Tibial artery (tissue), 4 donors: Measurements from ENCODE around the gene TGFBR3.
"Not testable (repeated sequence)": the region's sequence is repeated elsewhere in the genome, so short reads cannot be mapped to it uniquely, and the experiment has no call there.

Source experiments
- DNase-seq, 2 donors: peaks; one replicate each; pipeline ENCODE4 v3.0.0-alpha.2; 2019
- H3K27ac ChIP-seq, 2 donors: fragments of 200-600 bp; sonication (generic) in 1 of 2; 1 replicate in 1 of 2; 2 replicates in 1 of 2; pipeline ENCODE4 v1.5.1; 2018 to 2019; ENCODE audit warnings: mild to moderate bottlenecking in 1 of 2
- H3K27me3 ChIP-seq, 2 donors: fragments of 200-600 bp; sonication (generic) in 1 of 2; one replicate each; pipeline versions ENCODE4 v1.5.1 to v1.6.0; 2016 to 2019
- H3K36me3 ChIP-seq, 3 donors: fragments of 200-600 bp; sonication (generic) in 2 of 3; one replicate each; pipeline ENCODE4 v1.5.1; 2016 to 2019; ENCODE audit warnings: mild to moderate bottlenecking in 2 of 3
- H3K4me1 ChIP-seq, 4 donors: fragments of 200-600 bp; sonication (generic) in 2 of 4; 1 replicate in 3 of 4; 2 replicates in 1 of 4; pipeline ENCODE4 v1.5.1; 2016 to 2019
- H3K4me3 ChIP-seq, 2 donors: fragments of 200-600 bp; sonication (generic) in 1 of 2; 1 replicate in 1 of 2; 2 replicates in 1 of 2; pipeline ENCODE4 v1.5.1; 2018 to 2019; ENCODE audit warnings: mild to moderate bottlenecking in 2 of 2
- H3K9me3 ChIP-seq, 3 donors: fragments of 200-600 bp; sonication (generic) in 1 of 3; one replicate each; pipeline ENCODE4 v1.5.1; 2016 to 2019
- intact Hi-C: fragments of 100-400 bp; cut with DNase I; formaldehyde crosslinking; loops from one replicate; pipeline ENCODE4 v1.15.0; 2023; ENCODE audit warnings: low total_unique reads
- TF ChIP-seq, protein P1 (sequence below), 2 experiments: fragments of 200-600 bp in 1 of 2; fragments of 450-650 bp in 1 of 2; IDR thresholded peaks; one replicate each; pipeline ENCODE4 v1.5.1; 2017 to 2019; ENCODE audit warnings: antibody characterized with exemption in 2 of 2, mild to moderate bottlenecking in 1 of 2, moderate library complexity in 1 of 2

The TGFBR3 gene

DNA sequence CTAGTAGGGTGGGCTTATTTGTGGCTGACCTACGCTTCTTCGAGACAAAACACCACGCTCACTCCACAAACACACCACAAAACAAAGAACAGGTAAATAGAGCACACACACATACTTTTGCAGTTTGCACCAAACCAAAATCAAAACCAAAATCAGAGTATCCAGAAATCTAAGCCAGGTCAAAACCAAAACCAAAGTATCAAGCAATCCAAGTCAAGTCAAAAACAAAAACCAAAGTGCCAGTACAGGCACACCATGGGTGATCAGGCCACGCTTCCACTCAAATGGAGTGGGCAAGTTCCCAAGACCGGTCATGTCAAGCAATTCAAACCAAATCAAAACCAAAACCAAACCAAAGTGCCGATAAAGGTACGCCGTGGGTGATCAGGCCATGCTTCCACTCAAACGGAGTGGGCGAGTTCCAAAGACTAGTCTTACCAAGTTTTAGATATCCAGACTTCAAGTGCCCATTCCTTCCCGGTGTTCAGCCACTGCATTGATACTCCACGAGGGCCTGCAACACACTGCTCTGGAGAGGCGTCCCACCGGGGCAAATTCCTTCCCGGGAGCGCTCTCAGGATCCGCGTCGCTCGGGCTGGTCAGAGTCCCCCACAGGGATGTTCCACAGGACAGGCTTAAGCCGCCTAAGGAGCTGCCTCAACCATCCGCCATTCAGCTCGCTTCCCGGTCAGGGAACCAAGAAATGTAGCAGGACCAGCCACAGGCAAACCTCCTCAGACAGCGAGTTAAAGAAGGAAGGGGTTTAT is 216.2 kb downstream of the TGFBR3 start:
- intact Hi-C loops, result no loop called here
- Histone ChIP-seq H3K4me3 (no peak overlapping the region), H3K27ac (no peak overlapping the region), H3K9me3 (no peaks in the 10 kb centered on the region), H3K36me3 (no peaks in the 10 kb centered on the region), H3K27me3 (no peaks in the 10 kb centered on the region), H3K4me1 (peaks cover 0 to 8% (median 0%) of the 10 kb centered on the region in 4 donors)
- DNase-seq, result no peak
- TF ChIP-seq, protein P1, sequence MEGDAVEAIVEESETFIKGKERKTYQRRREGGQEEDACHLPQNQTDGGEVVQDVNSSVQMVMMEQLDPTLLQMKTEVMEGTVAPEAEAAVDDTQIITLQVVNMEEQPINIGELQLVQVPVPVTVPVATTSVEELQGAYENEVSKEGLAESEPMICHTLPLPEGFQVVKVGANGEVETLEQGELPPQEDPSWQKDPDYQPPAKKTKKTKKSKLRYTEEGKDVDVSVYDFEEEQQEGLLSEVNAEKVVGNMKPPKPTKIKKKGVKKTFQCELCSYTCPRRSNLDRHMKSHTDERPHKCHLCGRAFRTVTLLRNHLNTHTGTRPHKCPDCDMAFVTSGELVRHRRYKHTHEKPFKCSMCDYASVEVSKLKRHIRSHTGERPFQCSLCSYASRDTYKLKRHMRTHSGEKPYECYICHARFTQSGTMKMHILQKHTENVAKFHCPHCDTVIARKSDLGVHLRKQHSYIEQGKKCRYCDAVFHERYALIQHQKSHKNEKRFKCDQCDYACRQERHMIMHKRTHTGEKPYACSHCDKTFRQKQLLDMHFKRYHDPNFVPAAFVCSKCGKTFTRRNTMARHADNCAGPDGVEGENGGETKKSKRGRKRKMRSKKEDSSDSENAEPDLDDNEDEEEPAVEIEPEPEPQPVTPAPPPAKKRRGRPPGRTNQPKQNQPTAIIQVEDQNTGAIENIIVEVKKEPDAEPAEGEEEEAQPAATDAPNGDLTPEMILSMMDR (IDR thresholded peaks at IDR 0.05), result no peak

DNA sequence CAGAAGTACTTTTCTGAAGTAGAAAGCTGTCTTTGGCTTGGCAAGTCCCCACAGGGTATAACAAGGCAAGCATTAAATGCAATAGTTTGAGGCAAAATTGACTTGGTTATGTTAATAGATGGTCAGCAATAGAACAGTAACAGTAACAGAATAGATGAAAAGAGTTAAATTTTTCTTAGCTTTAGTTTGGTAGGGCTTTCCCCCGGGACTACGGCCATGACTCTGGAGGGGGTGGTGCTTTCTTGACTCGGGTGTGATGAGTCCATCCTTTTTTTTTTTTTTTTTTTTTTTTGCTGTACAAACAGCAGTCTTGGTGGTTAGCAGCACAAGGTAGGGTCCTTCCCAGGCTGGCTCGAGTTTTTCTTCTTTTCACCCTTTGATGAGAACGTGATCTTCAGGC is 219.3 kb downstream of the TGFBR3 start:
- intact Hi-C loops, H3K4me3 ChIP-seq, H3K9me3 ChIP-seq, H3K27me3 ChIP-seq, H3K27ac ChIP-seq, DNase-seq, H3K36me3 ChIP-seq, H3K4me1 ChIP-seq: not testable (repeated sequence)

GRCh38 chr1:91661121-91661520 is 224.8 kb downstream of the TGFBR3 start:
- intact Hi-C loops, result no loop called here
- TF ChIP-seq, protein P1 (IDR thresholded peaks at IDR 0.05), result no peak
- Histone ChIP-seq H3K27ac (no peak overlapping the region), H3K9me3 (peaks cover 0 to 13% (median 6%) of the 10 kb centered on the region in 3 donors), H3K4me3 (no peak overlapping the region), H3K4me1 (no peaks in the 10 kb centered on the region), H3K27me3 (no peaks in the 10 kb centered on the region), H3K36me3 (peaks cover 0 to 4% (median 0%) of the 10 kb centered on the region in 3 donors)
- no peak for DNase-seq

GRCh38 chr1:91660708-91661107 is 225.2 kb downstream of the TGFBR3 start:
- intact Hi-C loops, result no loop called here
- Histone ChIP-seq H3K27ac (no peak overlapping the region), H3K4me3 (no peak overlapping the region), H3K36me3 (peaks cover 0 to 4% (median 0%) of the 10 kb centered on the region in 3 donors), H3K4me1 (no peaks in the 10 kb centered on the region), H3K27me3 (no peaks in the 10 kb centered on the region), H3K9me3 (peaks cover 0 to 13% (median 6%) of the 10 kb centered on the region in 3 donors)
- TF ChIP-seq, protein P1 (IDR thresholded peaks at IDR 0.05), result no peak
- DNase-seq, result no peak

DNA sequence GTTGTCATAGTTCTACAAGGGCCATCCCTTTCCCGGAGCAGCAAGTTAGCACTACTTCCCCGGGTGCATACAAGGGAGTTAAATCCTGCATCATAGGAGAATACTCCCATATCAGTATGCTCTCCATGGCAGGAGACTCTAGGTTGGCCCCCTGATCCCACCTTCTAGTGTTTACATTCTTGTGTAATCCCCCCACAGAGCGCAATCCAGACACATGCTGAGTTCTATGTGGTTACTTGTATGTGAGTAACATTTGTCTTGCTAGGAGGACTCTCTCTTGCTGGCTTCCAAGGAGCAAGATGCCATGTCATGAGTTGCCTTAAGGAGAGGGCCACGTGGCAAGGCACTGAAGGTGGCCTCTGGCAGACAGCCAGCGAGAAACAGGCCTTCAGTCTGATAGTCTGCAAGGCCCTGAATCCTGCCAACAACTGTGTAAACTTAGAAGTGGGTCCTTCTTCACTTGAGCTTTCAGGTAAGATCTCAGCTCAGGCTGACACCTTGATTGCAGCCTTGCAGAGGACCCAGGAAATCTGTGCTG is 230.0 kb downstream of the TGFBR3 start:
- H3K27ac ChIP-seq, result no peak overlapping the region
- H3K9me3 ChIP-seq, result peaks cover 0 to 13% (median 6%) of the 10 kb centered on the region in 3 donors
- TF ChIP-seq, protein P1 (IDR thresholded peaks at IDR 0.05), result no peak
- H3K4me1 ChIP-seq, result peaks cover 3 to 14% (median 13%) of the 10 kb centered on the region in 4 donors
- DNase-seq, result no peak
- no peak overlapping the region for H3K4me3 ChIP-seq
- H3K27me3 ChIP-seq, result no peaks in the 10 kb centered on the region
- intact Hi-C loops, result no loop called here
- H3K36me3 ChIP-seq, result peaks cover 0 to 4% (median 0%) of the 10 kb centered on the region in 3 donors

DNA sequence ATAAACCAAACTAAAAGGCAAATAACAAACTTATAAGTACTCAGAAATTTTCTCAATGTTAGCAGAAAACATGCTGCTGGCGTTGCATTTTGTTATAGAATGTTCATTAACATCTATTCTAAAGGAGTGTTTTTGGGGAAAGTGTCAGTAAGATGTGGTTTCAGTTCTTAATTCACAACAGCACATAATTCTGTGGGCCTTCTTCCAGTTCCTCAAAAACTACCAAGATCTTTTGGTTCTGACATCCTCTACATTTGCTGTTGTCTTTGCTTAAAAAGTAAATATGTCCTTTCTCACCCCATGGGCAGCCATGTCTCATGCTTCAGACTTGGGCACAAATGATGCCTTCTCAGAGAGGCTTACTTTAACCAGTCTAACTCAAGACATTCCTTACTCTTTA is 232.8 kb downstream of the TGFBR3 start:
- intact Hi-C loops, result no loop called here
- peaks cover 3 to 23% (median 18%) of the 10 kb centered on the region in 4 donors for H3K4me1 ChIP-seq
- no peak overlapping the region for H3K27ac ChIP-seq
- no peak overlapping the region for H3K4me3 ChIP-seq
- no peaks in the 10 kb centered on the region for H3K9me3 ChIP-seq
- TF ChIP-seq, protein P1 (IDR thresholded peaks at IDR 0.05), result no peak
- no peaks in the 10 kb centered on the region for H3K36me3 ChIP-seq
- no peak for DNase-seq
- H3K27me3 ChIP-seq, result no peaks in the 10 kb centered on the region
